Middle frontal gyrus (tissue), 1 donor: ENCODE measurements around the gene AGR3.

Source experiments
- DNase-seq: peaks from one replicate; pipeline ENCODE4 v3.0.0-alpha.2; 2015; ENCODE audit warnings: low spot score; ENCODE audit errors: extremely low spot score

AGR3 gene

DNA sequence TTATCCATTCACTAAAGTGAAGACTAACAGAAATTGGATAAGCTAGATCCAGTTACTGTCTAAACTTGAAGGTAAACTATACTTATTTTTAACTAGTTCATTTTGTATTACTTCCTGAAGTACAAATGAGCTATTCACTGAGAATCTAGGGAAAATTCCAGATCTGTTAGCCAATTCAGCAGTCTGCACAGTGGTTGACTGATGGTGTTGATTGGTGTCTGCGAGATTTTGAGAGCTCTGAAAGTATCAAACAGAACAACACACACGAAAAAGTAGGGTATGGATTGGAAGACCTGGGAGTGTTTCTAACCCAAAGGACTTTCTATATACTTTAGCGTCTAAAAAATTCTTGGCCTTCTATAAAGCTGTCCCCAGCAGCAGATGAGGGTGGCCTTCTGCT lies 43.4 kb downstream of the AGR3 start:
- no peak for DNase-seq

DNA sequence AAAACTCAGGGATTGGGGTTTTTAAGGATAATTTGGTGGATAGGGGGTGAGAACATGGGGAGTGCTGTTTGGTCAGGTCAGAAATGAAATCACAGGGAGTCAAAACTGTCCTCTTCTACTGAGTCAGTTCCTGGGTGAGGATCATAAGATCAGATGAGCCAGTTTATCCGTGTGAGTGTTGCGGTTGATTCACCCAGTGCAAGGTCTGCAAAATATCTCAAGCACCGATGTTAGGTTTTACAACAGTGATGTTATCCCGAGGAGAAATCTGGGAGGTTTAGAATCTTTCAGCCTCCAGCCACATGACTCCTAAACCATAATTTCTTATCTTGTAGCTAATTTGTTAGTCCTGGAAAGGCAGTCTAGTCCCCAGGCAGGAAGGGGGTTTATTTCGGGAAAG lies 45.3 kb downstream of the AGR3 start:
- no peak for DNase-seq

DNA sequence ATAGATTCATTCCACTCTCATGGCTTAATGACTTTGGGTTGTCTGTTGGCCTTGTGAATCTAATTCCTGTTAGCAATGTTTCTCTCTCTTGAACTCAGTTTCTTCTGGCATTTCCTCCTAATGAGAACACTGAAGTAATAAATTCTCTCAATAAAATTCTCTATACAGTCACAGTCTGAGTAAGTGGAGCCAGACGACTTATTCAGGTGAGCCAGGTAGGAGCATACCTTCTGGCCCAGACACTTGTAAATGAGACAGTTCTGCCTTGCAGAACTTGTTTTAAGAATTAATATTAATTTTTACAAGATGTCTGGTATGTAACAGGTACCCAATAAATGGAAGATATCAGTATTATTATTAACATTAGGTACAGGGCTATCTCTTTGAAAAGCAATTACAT lies 48.4 kb downstream of the AGR3 start:
- DNase-seq: no peak

DNA sequence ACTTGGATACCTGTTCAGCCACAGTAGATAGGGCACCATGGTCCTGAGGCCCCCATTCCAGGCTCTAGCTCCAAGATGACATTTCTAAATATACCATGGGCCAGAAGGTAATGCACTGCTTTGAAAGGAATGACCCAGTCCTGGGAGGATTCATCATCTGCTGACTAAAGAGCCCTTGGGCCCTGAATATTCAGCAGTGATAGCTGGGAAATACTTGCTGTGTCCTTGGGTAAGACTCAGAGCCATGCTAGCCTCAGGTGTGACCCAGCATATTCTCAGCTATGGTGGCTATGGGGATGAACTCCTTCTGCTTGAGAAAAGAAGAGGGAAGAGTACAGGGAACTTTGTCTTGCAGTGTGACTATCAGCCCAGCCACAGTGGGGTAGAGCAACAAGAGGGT lies 55.7 kb downstream of the AGR3 start:
- no peak for DNase-seq

DNA sequence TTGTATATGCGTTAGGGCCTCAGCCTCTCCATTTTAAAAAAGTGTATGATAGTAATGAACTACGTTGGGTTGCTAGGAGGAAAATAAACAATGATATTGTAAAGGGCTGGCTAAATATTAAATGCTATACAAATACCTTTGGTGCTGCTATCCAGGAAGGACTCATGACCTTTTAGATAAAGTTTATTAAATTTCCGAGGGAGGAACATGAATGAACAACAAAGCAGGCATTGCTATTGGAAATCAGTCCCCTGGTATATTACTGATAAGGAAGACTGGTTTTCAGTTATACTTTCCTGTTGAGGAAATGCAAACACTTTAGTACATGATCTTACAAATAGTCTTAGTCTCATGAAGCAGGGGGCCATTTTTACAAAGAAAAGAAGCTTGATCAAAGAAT lies 59.8 kb downstream of the AGR3 start:
- DNase-seq: no peak

DNA sequence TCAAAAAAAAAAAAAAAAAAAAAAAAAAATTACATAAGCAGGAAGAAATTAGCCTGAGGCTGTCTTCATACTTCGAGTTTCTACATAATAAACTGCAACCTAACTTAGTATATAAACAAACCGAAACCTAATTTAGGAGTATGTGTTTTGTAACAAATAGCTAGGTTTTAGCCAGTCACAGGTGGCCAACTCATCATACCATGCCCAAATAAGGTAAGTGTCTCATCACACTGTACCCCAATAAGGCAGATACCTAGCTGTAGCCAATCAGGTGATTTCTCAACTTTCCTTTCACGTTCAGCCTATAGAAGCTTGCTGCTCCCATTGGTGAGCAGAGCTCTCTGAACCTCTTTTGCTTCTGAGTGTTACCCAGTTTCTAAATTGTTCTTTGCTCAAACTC lies 63.1 kb downstream of the AGR3 start:
- DNase-seq: no peak

DNA sequence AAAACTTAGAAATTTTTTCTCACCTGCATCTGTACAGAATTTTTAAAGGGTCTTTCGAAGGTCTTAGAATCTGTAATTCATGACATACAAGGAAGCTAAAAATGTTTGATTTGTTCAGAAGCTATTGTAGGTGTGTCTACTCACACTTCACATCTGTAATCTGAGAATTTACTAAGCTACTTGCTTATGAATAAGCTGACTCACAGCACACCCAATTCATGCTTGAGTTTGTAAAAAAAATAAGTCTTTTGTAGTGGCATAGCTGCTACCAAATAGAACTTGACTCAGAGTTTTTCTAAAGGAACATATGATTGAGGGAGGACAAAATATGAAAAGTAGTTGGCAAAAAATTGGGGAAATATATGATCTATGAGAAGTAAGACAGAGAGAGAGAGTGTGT lies 64.2 kb downstream of the AGR3 start:
- no peak for DNase-seq

DNA sequence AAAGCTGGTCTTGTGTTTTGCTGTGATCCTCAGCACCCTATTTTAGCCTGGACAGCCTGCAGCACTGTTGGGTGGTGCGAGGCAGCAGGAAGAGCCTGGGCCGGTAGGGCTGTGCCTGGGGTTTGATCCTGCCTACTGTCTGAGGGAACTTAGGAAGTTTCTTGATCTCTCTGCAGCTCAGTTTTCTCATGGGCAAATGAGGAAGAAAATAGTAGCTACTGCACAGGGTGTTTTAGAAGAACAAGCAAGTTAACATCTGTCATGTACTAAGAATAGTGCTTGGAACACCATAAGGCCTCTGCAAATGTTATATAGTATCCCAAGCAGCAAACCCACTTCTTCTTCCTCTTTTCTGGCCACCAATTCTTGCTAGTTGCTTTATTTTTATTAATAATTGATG lies 65.0 kb downstream of the AGR3 start:
- no peak for DNase-seq

DNA sequence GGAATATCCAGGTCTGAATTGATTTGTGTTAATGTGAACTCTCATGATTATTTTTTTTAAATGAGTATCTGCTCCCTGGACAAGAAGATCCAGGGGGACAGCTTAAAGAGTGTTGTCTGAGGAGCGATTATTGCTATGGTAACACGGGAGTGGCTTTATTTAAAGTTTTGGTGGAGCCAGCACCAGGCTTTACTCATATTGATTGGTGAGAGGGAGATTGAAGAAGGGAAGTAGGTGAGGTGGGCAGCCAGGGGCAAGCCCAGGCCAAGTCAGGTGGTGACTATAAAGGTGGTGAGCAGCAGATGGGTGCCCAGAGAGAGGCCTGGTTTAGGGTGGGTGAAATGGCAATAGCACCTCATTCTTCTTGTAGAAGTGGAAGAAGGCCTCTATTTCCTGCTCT lies 66.8 kb downstream of the AGR3 start:
- DNase-seq: no peak

DNA sequence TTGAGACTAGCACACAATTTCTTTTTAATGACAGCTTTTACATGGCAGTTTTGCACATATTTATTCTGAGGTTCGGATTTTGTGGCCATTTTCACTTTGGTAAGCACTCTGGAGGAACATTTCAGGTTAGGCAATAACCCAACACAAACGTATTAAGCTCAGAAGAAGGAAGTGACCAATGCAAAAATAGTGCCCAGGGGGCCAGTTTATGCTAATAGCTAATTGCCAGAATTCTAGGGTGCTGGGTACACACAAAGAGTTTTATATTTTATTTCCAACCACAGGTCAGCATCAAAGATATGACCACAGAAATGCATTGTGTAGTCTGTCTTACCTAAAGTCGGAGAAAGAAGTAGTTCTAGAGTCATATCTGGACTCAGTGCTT lies 68.6 kb downstream of the AGR3 start:
- no peak for DNase-seq

DNA sequence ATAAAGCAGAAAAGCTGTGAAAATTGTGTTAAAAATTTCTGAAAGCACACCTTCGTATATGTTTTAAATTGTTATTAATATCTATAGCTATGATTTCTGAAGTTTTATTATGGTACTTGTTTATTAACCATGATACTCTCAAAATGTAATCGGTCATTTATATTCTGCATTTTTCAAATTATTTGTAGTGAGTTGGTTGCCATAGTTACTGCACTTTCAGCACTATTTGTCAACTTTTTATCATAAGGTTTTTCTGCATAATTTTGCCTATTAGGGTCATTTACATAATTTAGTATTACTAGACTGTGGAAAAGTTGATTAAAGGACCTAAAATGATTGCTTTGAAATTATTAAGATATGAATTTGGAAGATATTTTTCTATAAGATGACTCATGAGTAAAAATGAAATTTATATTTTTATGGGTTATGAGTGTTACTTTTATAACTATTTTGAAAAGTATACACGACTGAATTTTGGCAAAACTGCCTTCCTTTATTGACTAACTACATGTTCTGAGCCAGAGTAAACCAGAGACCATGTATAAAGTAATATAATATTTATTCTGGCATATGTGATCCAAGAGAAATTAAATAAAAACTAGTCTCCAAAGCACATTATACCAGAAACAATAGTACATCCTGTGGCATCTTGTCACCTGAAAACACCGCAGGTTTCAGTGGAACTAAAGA lies 69.1 kb downstream of the AGR3 start:
- DNase-seq: no peak

DNA sequence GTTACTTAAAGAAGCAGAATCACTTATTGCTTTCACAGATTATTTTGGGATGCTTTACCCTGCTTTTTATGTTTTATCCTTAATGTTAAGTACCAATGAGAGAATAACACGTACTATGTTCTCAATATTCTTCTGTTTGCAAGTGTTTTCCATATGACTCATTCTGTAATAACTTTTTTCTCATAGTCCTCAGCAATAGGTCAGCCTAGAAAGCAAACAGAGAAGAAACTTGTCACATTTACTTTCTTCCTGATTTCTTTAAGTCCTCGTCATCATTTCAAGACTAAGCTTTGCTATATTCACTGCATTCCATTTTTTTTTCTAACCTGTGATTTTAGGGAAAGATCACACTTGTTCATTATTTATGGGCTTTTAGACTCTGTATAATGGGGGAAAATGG lies 70.2 kb downstream of the AGR3 start:
- no peak for DNase-seq

DNA sequence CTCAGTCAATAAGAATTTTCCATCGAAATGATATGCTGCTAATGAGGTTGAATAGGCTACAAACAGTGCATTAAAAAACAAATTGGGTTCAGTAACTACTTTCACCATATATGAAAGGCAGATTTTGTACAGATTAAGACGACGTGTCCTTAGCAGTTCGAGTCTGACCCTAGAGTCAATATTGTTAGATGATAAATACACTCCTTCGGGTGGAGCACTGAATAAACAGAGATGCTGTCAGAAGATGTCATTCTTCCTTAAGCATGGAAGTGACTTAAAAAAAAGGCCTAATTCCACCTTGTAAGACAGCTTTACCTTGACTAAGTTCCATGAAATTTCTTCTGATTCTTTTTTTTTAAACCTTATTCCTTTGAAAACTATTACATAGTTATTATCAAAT lies 71.2 kb downstream of the AGR3 start:
- DNase-seq: no peak

DNA sequence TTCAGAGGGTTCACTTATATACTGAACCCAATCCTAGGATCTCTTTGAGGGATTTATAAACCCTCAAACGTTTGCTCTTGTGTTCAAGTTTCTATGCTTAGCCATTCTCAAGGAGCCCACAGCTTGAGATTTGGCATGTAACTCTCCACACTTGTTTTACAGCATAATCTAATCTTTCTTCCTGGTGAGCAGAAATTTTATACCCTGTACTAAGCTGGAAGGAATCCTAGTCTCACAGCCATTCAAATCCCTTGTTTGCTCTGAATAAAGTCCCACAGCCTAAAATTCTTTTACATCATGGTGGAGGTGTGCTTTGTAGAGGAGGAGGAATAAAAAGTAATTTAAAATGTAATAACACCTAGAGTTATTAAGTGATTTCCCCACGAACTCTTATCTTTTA lies 71.7 kb downstream of the AGR3 start:
- no peak for DNase-seq
